Measurements from ENCODE around the gene XPOT. TPM values are rescaled to one million over a fixed set of nuclear protein-coding genes. Genes with fewer than 3 reads are reported as not detected.

Gene XPOT
- total and polyA plus RNA-seq, 4 donors: 21.1 to 65.7 (median 36.6) TPM

GRCh38 chr12:64452559-64453329, 48.6 kb downstream of the XPOT start:
- WGBS, 2 donors: 0 to 1% methylated on average over 16 of the region's 16 CpGs
- DNase-seq: peak; percentile 22 to 66 (median 52)
- no peak for TF ChIP-seq CTCF (IDR thresholded peaks at IDR 0.05; ENCODE audit: control extremely low read depth, extremely low read depth)

GRCh38 chr12:64455506-64455905, 51.3 kb downstream of the XPOT start:
- WGBS, 2 donors: 82 to 94% methylated on average over 1 of the region's 1 CpG
- no peak for TF ChIP-seq CTCF (IDR thresholded peaks at IDR 0.05; ENCODE audit: control extremely low read depth, extremely low read depth)
- H3K9ac ChIP-seq (ENCODE audit: insufficient read depth in 1 of 2, low read length in 2 of 2): no peak overlapping the region
- peak in 2 of 3 donors; percentile 59 to 68 for DNase-seq
- ATAC-seq (ENCODE audit: insufficient read depth, low FRiP score): no peak
- peaks cover 0 to 8% (median 5%) of the 10 kb centered on the region in 4 donors for H3K36me3 ChIP-seq (ENCODE audit: control insufficient read depth in 4 of 4, insufficient read depth in 4 of 4, low read length in 4 of 4)
- peaks cover 0 to 29% (median 11%) of the 10 kb centered on the region in 5 donors for H3K4me1 ChIP-seq (ENCODE audit: control insufficient read depth in 5 of 5, insufficient read depth in 5 of 5, low read length in 5 of 5)
- H3K4me3 ChIP-seq: no peak overlapping the region
- no peaks in the 10 kb centered on the region for H3K9me3 ChIP-seq (ENCODE audit: control insufficient read depth in 4 of 4, insufficient read depth in 3 of 4, low read length in 3 of 4)
- H3K27ac ChIP-seq (ENCODE audit: low read depth in 1 of 2, low read length in 1 of 2): no peak overlapping the region
- H3K27me3 ChIP-seq (ENCODE audit: control insufficient read depth in 3 of 3, insufficient read depth in 3 of 3, low read length in 2 of 3): no peaks in the 10 kb centered on the region

More at GRCh38 chr12:64452559-64453329, 48.6 kb downstream of the XPOT start:
- Histone ChIP-seq H3K4me3 (peak overlapping the region; percentile 81), H3K27ac (ENCODE audit: low read depth in 1 of 2, low read length in 1 of 2) (peak overlapping the region; percentile 94 to 99), H3K9me3 (ENCODE audit: control insufficient read depth in 4 of 4, insufficient read depth in 3 of 4, low read length in 3 of 4) (no peaks in the 10 kb centered on the region), H3K36me3 (ENCODE audit: control insufficient read depth in 4 of 4, insufficient read depth in 4 of 4, low read length in 4 of 4) (peaks cover 0 to 7% (median 4%) of the 10 kb centered on the region in 4 donors), H3K27me3 (ENCODE audit: control insufficient read depth in 3 of 3, insufficient read depth in 3 of 3, low read length in 2 of 3) (no peaks in the 10 kb centered on the region), H3K9ac (ENCODE audit: insufficient read depth in 1 of 2, low read length in 2 of 2) (peak overlapping the region; percentile 57 to 72), H3K4me1 (ENCODE audit: control insufficient read depth in 5 of 5, insufficient read depth in 5 of 5, low read length in 5 of 5) (peaks cover 0 to 29% (median 3%) of the 10 kb centered on the region in 5 donors)
- ATAC-seq (ENCODE audit: insufficient read depth, low FRiP score): peak; percentile 53

- Histone ChIP-seq H3K4me1 (ENCODE audit: control insufficient read depth in 5 of 5, insufficient read depth in 5 of 5, low read length in 5 of 5) (peaks cover 0 to 25% (median 11%) of the 10 kb centered on the region in 5 donors), H3K27me3 (ENCODE audit: control insufficient read depth in 3 of 3, insufficient read depth in 3 of 3, low read length in 2 of 3) (no peaks in the 10 kb centered on the region), H3K9ac (ENCODE audit: insufficient read depth in 1 of 2, low read length in 2 of 2) (no peak overlapping the region), H3K4me3 (no peak overlapping the region), H3K27ac (ENCODE audit: low read depth in 1 of 2, low read length in 1 of 2) (peak overlapping the region in 1 of 2 donors; percentile 9), H3K36me3 (ENCODE audit: control insufficient read depth in 4 of 4, insufficient read depth in 4 of 4, low read length in 4 of 4) (peaks cover 2 to 8% (median 5%) of the 10 kb centered on the region in 4 donors), H3K9me3 (ENCODE audit: control insufficient read depth in 4 of 4, insufficient read depth in 3 of 4, low read length in 3 of 4) (no peaks in the 10 kb centered on the region)
- no peak for ATAC-seq (ENCODE audit: insufficient read depth, low FRiP score)
- DNase-seq: no peak
- no peak for TF ChIP-seq CTCF (IDR thresholded peaks at IDR 0.05; ENCODE audit: control extremely low read depth, extremely low read depth)
These were observed 51.9 kb downstream of the XPOT start for GRCh38 chr12:64456119-64456518.

Measured in lung (tissue), 12 donors.